Dermis lymphatic vessel endothelial cell (primary cell): ENCODE results near the gene CDC25A. TPM values are rescaled to one million over a fixed set of nuclear protein-coding genes. Genes with fewer than 3 reads are reported as not detected.

ENCODE experiments used
- total RNA-seq: library from RNA; depleted of rRNA; stranded (reverse); fragments of >200 nt; gene quantifications from 2 replicates; pipeline ENCODE4 v1.2.1, GENCODE V29; 2014

Gene CDC25A
- 4.3 and 5.0 TPM in 2 replicates for total RNA-seq

DNA sequence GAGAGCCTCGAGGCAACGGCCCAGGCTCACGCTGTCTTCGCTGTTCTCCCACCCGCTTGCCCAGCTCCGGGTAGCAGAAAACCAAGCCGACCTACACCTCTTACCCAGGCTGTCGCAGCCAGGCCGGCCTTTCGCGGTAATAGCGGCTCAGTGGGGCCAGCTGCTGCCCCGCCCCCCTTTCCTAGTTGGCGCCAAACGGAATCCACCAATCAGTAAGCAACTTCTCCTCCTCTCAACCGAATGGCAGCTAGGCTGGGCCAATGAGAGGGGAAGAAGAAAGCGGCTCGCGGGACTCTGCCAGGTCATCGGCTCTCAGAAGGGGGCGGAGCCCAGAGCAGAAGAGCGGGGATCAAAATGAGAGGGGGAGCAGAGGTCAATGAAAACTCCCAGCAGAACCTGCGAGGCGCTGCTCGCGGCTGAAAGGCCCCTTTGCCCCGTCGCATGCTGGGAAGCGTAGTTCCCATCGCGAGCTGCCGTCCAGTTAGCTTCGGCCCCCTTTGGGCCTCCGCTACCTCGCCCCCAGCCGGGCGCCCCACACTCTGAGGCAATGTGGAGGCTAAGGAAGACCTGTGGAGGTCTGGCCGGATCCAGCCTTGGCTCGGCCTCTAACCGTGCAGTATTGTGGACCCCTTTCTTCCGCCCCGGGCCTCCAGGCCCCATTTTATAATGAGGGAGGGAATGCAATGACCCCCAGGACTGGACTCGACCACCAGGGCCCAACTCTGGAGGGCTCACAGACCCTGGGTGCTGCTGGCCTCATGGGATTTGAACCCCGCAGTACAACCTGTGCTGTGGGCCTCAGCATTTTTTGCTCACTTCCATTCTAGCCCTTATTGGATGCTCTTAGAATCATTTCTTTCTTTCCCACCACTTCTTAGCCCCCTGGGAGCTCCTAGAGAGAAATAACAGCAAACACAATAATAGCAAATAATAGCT lies at the start of gene CDC25A:
TSS of gene CDC25A (minus strand) at position 152 of the 936 bp plus-strand sequence. CDS start 470 bp downstream, outside the sequence.

GRCh38 chr3:48222616-48223513 lies 34.6 kb upstream of the CDC25A start, which contains the start of gene CAMP:
Gene CAMP, plus strand, starts transcription at chr3:48223495. Its CDS starts 17 bp downstream, at chr3:48223512.

Other genes starting within 250 kb of the CDC25A start
- gene MAP4, start 172.0 kb downstream of the CDC25A start, total RNA-seq: 40.2 and 40.6 TPM in 2 replicates
- not detected in 2 replicates for gene CAMP, start 35.1 kb upstream of the CDC25A start, total RNA-seq
- 1.8 and 3.0 TPM in 2 replicates for gene ZNF589, start 52.7 kb upstream of the CDC25A start, total RNA-seq
- gene NME6, start 113.0 kb upstream of the CDC25A start, total RNA-seq: 20.8 and 21.1 TPM in 2 replicates
- not detected in 2 replicates for gene SPINK8, start 145.2 kb upstream of the CDC25A start, total RNA-seq
- gene FBXW12, start 183.8 kb upstream of the CDC25A start, total RNA-seq: not detected in 2 replicates
- 12.7 and 17.4 TPM in 2 replicates for gene PLXNB1, start 241.7 kb upstream of the CDC25A start, total RNA-seq